Smooth muscle cell (in vitro differentiated cells): ENCODE data around the gene THUMPD1. TPM values are rescaled to one million over a fixed set of nuclear protein-coding genes. Genes with fewer than 3 reads are reported as not detected.
"Not testable (repeated sequence)": the region's sequence is repeated elsewhere in the genome, so short reads cannot be mapped to it uniquely, and the experiment has no call there.

ENCODE experiments used
- DNase-seq: peaks from one replicate; lab custom pipeline; 2025; ENCODE audit not compliant: unreplicated experiment; lab: John Stamatoyannopoulos, UW
- H2AFZ ChIP-seq: fragments of 200-600 bp; sonication (generic); 2 replicates; pipeline ENCODE4 v1.6.0; 2016; ENCODE audit warnings: antibody characterized with exemption, low read depth, mild to moderate bottlenecking
- H3F3A ChIP-seq: fragments of 200-600 bp; sonication (generic); 2 replicates; pipeline ENCODE4 v1.6.0; 2017; ENCODE audit warnings: antibody characterized with exemption, low read depth
- H3K27ac ChIP-seq: fragments of 200-600 bp; sonication (generic); 2 replicates; pipeline ENCODE4 v1.5.1; 2016; ENCODE audit warnings: low read depth, mild to moderate bottlenecking
- H3K27me3 ChIP-seq: fragments of 200-600 bp; sonication (generic); 2 replicates; pipeline ENCODE4 v1.6.1; 2016; ENCODE audit warnings: low read depth, mild to moderate bottlenecking
- H3K36me3 ChIP-seq: fragments of 200-600 bp; sonication (generic); 2 replicates; pipeline ENCODE4 v1.5.1; 2016; ENCODE audit warnings: low read depth
- H3K4me1 ChIP-seq: fragments of 200-600 bp; sonication (generic); 2 replicates; pipeline ENCODE4 v1.5.1; 2016; ENCODE audit warnings: low read depth
- H3K4me2 ChIP-seq: fragments of 200-600 bp; sonication (generic); 2 replicates; pipeline ENCODE4 v1.6.0; 2016; ENCODE audit warnings: mild to moderate bottlenecking
- H3K4me3 ChIP-seq: fragments of 200-600 bp; sonication (generic); 2 replicates; pipeline ENCODE4 v1.5.1; 2016; ENCODE audit warnings: mild to moderate bottlenecking
- H3K79me2 ChIP-seq: fragments of 200-600 bp; sonication (generic); 2 replicates; pipeline ENCODE4 v1.6.0; 2016; ENCODE audit warnings: low read depth, mild to moderate bottlenecking
- H3K9ac ChIP-seq: fragments of 200-600 bp; sonication (generic); 2 replicates; pipeline ENCODE4 v1.6.0; 2016; ENCODE audit warnings: low read depth
- H3K9me3 ChIP-seq: fragments of 200-600 bp; sonication (generic); replicated peaks from 2 replicates; pipeline ENCODE4 v1.5.1; 2016; ENCODE audit warnings: low read depth
- H4K20me1 ChIP-seq: fragments of 200-600 bp; sonication (generic); 2 replicates; pipeline ENCODE4 v1.6.0; 2016; ENCODE audit warnings: low read depth
- WGBS: methylation state at CpG from one replicate; pipeline ENCODE4 v1.1.7; 2016; ENCODE audit warnings: low lambda C conversion rate; 5-methylcytosine and 5-hydroxymethylcytosine counted together
- polyA plus RNA-seq: library from polyadenylated mRNA; unstranded; fragments of >200 nt; fragmentation: Nextera tagmentation; extraction: Ambion mirVana; gene quantifications from 2 replicates; pipeline ENCODE4 v1.2.1, GENCODE V29; 2016
- total RNA-seq: library from RNA; depleted of rRNA; stranded (reverse); fragments of >200 nt; gene quantifications from 2 replicates; pipeline ENCODE4 v1.2.3, GENCODE V29; 2014
- TF ChIP-seq, protein P1 (sequence below): fragments of 200-600 bp; sonication (generic); IDR thresholded peaks from 2 replicates; pipeline ENCODE4 v1.5.1; 2017; ENCODE audit warnings: borderline replicate concordance, mild to moderate bottlenecking, antibody characterized with exemption; ENCODE audit not compliant: insufficient read depth, poor library complexity, severe bottlenecking

The THUMPD1 gene
- total and polyA plus RNA-seq, 2 experiments from 2014 or later = 30.8 to 62.5 TPM

GRCh38 chr16:20720251-20720650 is 21.4 kb downstream of the THUMPD1 start:
- 94% methylated on average over 4 of the region's 4 CpGs for WGBS
- Histone ChIP-seq H3K4me3 (no peak overlapping the region), H2AFZ (no peak overlapping the region), H3K79me2 (no peaks in the 10 kb centered on the region), H3K27ac (no peak overlapping the region), H3K36me3 (no peaks in the 10 kb centered on the region), H3K9ac (no peak overlapping the region), H4K20me1 (no peaks in the 10 kb centered on the region), H3K9me3 (no peaks in the 10 kb centered on the region), H3F3A (no peaks in the 10 kb centered on the region), H3K27me3 (no peaks in the 10 kb centered on the region), H3K4me2 (no peak overlapping the region), H3K4me1 (no peaks in the 10 kb centered on the region)
- TF ChIP-seq, protein P1, sequence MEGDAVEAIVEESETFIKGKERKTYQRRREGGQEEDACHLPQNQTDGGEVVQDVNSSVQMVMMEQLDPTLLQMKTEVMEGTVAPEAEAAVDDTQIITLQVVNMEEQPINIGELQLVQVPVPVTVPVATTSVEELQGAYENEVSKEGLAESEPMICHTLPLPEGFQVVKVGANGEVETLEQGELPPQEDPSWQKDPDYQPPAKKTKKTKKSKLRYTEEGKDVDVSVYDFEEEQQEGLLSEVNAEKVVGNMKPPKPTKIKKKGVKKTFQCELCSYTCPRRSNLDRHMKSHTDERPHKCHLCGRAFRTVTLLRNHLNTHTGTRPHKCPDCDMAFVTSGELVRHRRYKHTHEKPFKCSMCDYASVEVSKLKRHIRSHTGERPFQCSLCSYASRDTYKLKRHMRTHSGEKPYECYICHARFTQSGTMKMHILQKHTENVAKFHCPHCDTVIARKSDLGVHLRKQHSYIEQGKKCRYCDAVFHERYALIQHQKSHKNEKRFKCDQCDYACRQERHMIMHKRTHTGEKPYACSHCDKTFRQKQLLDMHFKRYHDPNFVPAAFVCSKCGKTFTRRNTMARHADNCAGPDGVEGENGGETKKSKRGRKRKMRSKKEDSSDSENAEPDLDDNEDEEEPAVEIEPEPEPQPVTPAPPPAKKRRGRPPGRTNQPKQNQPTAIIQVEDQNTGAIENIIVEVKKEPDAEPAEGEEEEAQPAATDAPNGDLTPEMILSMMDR = no peak
- no peak for DNase-seq

GRCh38 chr16:20717718-20718117 is 23.9 kb downstream of the THUMPD1 start:
- not testable (repeated sequence) for H3K27ac ChIP-seq, H3F3A ChIP-seq, H3K79me2 ChIP-seq, H3K4me3 ChIP-seq, H2AFZ ChIP-seq, H3K9ac ChIP-seq, H3K36me3 ChIP-seq, H4K20me1 ChIP-seq, H3K9me3 ChIP-seq, H3K27me3 ChIP-seq, DNase-seq, H3K4me1 ChIP-seq, H3K4me2 ChIP-seq

GRCh38 chr16:20711277-20711911 is 30.2 kb downstream of the THUMPD1 start:
- H2AFZ ChIP-seq = no peak overlapping the region
- H3K27ac ChIP-seq = no peak overlapping the region
- no peaks in the 10 kb centered on the region for H3K36me3 ChIP-seq
- H3K9ac ChIP-seq = no peak overlapping the region
- TF ChIP-seq, protein P1 = no peak
- WGBS = 90% methylated on average over 7 of the region's 7 CpGs
- H3K4me3 ChIP-seq = no peak overlapping the region
- no peaks in the 10 kb centered on the region for H3K4me1 ChIP-seq
- no peak overlapping the region for H3K4me2 ChIP-seq
- no peaks in the 10 kb centered on the region for H4K20me1 ChIP-seq
- no peak for DNase-seq
- H3K9me3 ChIP-seq = no peaks in the 10 kb centered on the region
- H3K27me3 ChIP-seq = no peaks in the 10 kb centered on the region
- no peaks in the 10 kb centered on the region for H3K79me2 ChIP-seq
- no peaks in the 10 kb centered on the region for H3F3A ChIP-seq

GRCh38 chr16:20708129-20708528 is 33.5 kb downstream of the THUMPD1 start:
- not testable (repeated sequence) for H3K4me2 ChIP-seq, H3K9me3 ChIP-seq, H3F3A ChIP-seq, H3K79me2 ChIP-seq, H3K27me3 ChIP-seq, H3K27ac ChIP-seq, H3K4me3 ChIP-seq, H3K36me3 ChIP-seq, H4K20me1 ChIP-seq, H3K4me1 ChIP-seq, DNase-seq, H3K9ac ChIP-seq, H2AFZ ChIP-seq
- TF ChIP-seq, protein P1 = peak; percentile 37
- WGBS = 18% methylated on average over 3 of the region's 3 CpGs
